SK-N-SH treated with all-trans-retinoic acid at 6 μM for 48 hours (cell line): ENCODE measurements around the gene TNNI2.

Experiments
- ARNTL ChIP-seq: fragments of 450-650 bp; formaldehyde crosslinking; IDR thresholded peaks from 2 replicates; pipeline ENCODE4 v1.5.0; 2020; ENCODE audit warnings: low read depth, mild to moderate bottlenecking, moderate library complexity, borderline replicate concordance
- PATZ1 ChIP-seq: fragments of 250-450 bp; sonication (Bioruptor Pico); IDR thresholded peaks from 2 replicates; pipeline ENCODE4 v1.8.0; 2020; ENCODE audit warnings: mild to moderate bottlenecking, moderate library complexity, borderline replicate concordance
- TOX ChIP-seq: fragments of 250-450 bp; sonication (Bioruptor Pico); IDR thresholded peaks from 2 replicates; pipeline ENCODE4 v1.8.0; 2021; ENCODE audit warnings: mild to moderate bottlenecking, moderate library complexity, borderline replicate concordance

GRCh38 chr11:1839924-1840779, 1.4 kb downstream of the TNNI2 start:
- no peak for TF ChIP-seq PATZ1 (CRISPR knock-in tag)
- no peak for TF ChIP-seq ARNTL (CRISPR knock-in tag)
- no peak for TF ChIP-seq TOX (CRISPR knock-in tag)
